ENCODE measurements around the gene CSMD2. TPM values are rescaled to one million over a fixed set of nuclear protein-coding genes. Genes with fewer than 3 reads are reported as not detected.
"Not testable (repeated sequence)": the region's sequence is repeated elsewhere in the genome, so short reads cannot be mapped to it uniquely, and the experiment has no call there.

The CSMD2 gene
- total RNA-seq, 1 donor from 2014 or later = 0.75 TPM

DNA sequence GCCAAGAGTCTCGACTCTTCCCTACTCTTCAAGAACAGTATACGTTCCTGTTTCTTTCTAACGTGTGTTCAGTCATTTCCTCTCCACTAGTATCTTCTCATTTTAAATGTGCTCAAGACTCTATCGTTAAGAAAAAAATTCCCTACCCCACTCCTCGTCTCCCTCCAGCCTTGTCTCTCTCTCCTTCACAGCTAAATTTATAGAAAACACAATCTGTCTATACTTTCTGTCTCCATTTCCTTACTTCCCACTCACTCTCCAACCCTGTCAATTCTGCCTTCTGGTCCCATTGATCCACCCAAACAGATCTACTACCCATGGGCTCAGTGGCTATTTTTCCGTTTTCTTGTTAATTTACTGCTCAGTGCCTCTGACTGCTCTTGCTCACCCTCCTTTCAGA is 75.3 kb downstream of the CSMD2 start:
- H3K36me3 ChIP-seq (ENCODE audit: control insufficient read depth, insufficient read depth, low read length) = no peaks in the 10 kb centered on the region
- H3K4me3 ChIP-seq (ENCODE audit: low read depth, low read length) = no peak overlapping the region
- TF ChIP-seq, protein P1, sequence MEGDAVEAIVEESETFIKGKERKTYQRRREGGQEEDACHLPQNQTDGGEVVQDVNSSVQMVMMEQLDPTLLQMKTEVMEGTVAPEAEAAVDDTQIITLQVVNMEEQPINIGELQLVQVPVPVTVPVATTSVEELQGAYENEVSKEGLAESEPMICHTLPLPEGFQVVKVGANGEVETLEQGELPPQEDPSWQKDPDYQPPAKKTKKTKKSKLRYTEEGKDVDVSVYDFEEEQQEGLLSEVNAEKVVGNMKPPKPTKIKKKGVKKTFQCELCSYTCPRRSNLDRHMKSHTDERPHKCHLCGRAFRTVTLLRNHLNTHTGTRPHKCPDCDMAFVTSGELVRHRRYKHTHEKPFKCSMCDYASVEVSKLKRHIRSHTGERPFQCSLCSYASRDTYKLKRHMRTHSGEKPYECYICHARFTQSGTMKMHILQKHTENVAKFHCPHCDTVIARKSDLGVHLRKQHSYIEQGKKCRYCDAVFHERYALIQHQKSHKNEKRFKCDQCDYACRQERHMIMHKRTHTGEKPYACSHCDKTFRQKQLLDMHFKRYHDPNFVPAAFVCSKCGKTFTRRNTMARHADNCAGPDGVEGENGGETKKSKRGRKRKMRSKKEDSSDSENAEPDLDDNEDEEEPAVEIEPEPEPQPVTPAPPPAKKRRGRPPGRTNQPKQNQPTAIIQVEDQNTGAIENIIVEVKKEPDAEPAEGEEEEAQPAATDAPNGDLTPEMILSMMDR (IDR thresholded peaks at IDR 0.05; ENCODE audit: insufficient read depth, low read length, poor library complexity, severe bottlenecking) = no peak

DNA sequence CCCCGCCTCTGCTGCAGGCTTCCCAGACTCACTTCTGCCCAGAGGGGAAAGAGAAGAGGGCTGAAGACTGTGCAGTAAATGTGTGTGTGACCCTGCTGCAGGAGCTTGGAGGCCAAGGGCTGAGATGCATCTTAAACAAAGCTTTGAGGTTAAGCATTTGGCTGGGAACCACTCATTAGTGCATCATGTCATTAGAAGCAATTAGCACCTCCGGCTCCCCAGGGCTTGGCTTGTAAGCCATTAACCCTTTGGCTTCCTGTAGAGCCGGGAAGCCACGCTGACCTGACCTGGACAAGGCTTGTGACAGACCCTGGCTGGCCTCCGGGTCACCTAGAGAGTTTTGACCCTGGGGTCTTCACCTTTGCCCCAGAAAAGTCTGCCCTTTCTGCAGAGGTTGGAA is 77.0 kb downstream of the CSMD2 start:
- no peak for DNase-seq (ENCODE audit: low read depth)
- TF ChIP-seq, protein P1 (IDR thresholded peaks at IDR 0.05; ENCODE audit: insufficient read depth, low read length, poor library complexity, severe bottlenecking) = no peak
- H3K4me3 ChIP-seq (ENCODE audit: low read depth, low read length) = no peak overlapping the region

More for the DNA sequence above, 75.3 kb downstream of the CSMD2 start:
- H3K27me3 ChIP-seq (ENCODE audit: control insufficient read depth, insufficient read depth, low read length) = no peaks in the 10 kb centered on the region
- DNase-seq (ENCODE audit: low read depth) = no peak

DNA sequence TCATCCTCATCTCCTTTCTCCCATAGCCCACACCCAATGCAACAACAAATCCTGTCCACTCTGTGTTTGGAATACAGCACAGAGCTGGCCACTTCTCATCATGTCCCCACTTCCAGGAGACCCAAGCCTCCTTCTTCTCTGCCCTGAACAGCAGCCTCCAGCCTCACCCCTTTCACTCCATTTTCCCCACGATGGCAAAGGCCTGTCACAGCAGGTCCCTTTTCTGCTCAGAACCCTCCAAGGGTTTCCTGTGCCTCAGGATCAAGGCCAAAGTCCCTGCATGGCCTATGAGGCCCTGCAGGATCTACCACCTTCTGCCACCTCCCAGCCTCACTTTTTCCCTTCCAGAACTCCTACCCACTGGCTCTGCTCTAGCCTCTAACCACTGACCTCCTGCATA is 78.5 kb downstream of the CSMD2 start:
- DNase-seq (ENCODE audit: low read depth) = no peak
- TF ChIP-seq, protein P1 (IDR thresholded peaks at IDR 0.05; ENCODE audit: insufficient read depth, low read length, poor library complexity, severe bottlenecking) = no peak
- Histone ChIP-seq H3K36me3 (ENCODE audit: control insufficient read depth, insufficient read depth, low read length) (no peaks in the 10 kb centered on the region), H3K4me3 (ENCODE audit: low read depth, low read length) (no peak overlapping the region), H3K27me3 (ENCODE audit: control insufficient read depth, insufficient read depth, low read length) (no peaks in the 10 kb centered on the region)

More for the DNA sequence above, 77.0 kb downstream of the CSMD2 start:
- Histone ChIP-seq H3K27me3 (ENCODE audit: control insufficient read depth, insufficient read depth, low read length) (no peaks in the 10 kb centered on the region), H3K36me3 (ENCODE audit: control insufficient read depth, insufficient read depth, low read length) (no peaks in the 10 kb centered on the region)

DNA sequence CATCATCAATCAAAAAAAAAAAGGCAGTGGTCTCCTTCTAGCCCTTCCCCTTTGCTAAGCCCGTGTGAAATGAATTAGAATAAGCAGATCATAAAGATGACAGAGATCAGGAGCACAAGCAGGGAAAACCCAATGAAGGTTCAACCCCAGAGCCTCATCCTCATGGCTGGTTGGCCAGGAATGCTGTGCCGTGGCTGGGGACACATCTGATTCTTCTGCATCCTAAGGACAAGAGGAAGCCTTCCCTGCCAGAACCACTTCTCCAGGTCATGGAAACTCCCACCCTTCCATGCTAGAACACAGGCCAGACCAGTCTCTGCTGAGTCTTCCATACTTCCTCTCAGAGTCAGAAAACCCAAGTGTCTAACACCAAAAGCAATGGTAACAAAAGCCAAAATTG is 81.1 kb downstream of the CSMD2 start:
- H3K27me3 ChIP-seq (ENCODE audit: control insufficient read depth, insufficient read depth, low read length) = no peaks in the 10 kb centered on the region
- DNase-seq (ENCODE audit: low read depth) = no peak
- H3K4me3 ChIP-seq (ENCODE audit: low read depth, low read length) = no peak overlapping the region
- H3K36me3 ChIP-seq (ENCODE audit: control insufficient read depth, insufficient read depth, low read length) = no peaks in the 10 kb centered on the region
- TF ChIP-seq, protein P1 (IDR thresholded peaks at IDR 0.05; ENCODE audit: insufficient read depth, low read length, poor library complexity, severe bottlenecking) = no peak

DNA sequence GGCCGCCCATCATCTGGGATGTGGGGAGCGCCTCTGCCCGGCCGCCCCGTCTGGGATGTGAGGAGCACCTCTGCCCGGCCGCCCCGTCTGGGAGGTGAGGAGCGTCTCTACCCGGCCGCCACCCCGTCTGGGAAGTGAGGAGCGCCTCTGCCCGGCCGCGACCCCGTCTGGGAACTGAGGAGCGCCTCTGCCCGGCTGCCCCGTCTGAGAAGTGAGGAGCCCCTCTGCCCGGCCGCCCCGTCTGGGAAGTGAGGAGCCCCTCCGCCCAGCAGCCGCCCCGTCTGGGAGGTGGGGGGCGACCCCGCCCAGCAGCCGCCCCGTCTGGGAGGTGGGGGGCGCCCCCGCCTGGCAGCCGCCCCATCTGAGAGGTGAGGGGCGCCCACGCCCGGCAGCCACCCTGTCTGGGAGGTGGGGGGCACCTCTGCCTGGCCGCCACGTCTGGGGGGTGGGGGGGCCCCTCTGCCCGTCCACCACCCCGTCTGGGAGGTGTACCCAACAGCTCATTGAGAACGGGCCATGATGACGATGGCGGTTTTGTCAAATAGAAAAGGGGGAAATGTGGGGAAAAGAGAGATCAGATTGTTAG is 82.9 kb downstream of the CSMD2 start:
- H3K27me3 ChIP-seq (ENCODE audit: control insufficient read depth, insufficient read depth, low read length); DNase-seq (ENCODE audit: low read depth): not testable (repeated sequence)

DNA sequence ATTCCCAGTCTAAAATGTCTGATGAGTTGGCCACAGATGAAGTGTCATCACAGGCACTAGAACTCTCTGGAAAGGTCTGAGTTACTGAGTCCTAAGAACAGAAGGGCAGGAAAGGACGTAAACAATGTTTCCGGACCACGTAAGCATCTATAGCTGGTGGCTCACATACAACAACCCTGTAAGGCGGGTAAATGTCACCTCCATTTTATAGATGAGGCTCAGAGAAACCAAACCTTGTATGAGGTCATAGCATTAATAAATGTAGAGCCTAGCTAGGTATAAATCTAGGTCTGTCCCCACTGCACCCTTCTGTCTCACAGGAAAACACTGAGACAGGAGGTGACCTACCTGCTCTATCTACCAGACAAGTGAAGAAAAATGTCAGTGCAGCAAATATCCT is 86.6 kb downstream of the CSMD2 start:
- TF ChIP-seq, protein P1 (IDR thresholded peaks at IDR 0.05; ENCODE audit: insufficient read depth, low read length, poor library complexity, severe bottlenecking) = no peak
- H3K27me3 ChIP-seq (ENCODE audit: control insufficient read depth, insufficient read depth, low read length) = no peaks in the 10 kb centered on the region
- no peak overlapping the region for H3K4me3 ChIP-seq (ENCODE audit: low read depth, low read length)
- no peaks in the 10 kb centered on the region for H3K36me3 ChIP-seq (ENCODE audit: control insufficient read depth, insufficient read depth, low read length)
- DNase-seq (ENCODE audit: low read depth) = no peak

More for the DNA sequence above, 82.9 kb downstream of the CSMD2 start:
- not testable (repeated sequence) for H3K36me3 ChIP-seq (ENCODE audit: control insufficient read depth, insufficient read depth, low read length); H3K4me3 ChIP-seq (ENCODE audit: low read depth, low read length)
